Liver (tissue), 9 donors: ENCODE data around the gene F2RL1. TPM values are rescaled to one million over a fixed set of nuclear protein-coding genes. Genes with fewer than 3 reads are reported as not detected.

Experiments used
- DNase-seq: peaks from one replicate; pipeline ENCODE4 v3.0.0-alpha.2; 2017; ENCODE audit warnings: low spot score
- H3K27ac ChIP-seq, 2 donors: one replicate each; pipeline ENCODE4 v1.7.0; 2013; ENCODE audit warnings: inconsistent platforms in 2 of 2, low read length in 2 of 2, control low read depth in 1 of 2, low read depth in 1 of 2, mild to moderate bottlenecking in 1 of 2
- H3K27me3 ChIP-seq, 4 donors: one replicate each; pipeline versions ENCODE4 v1.6.1 to v1.7.0; 2013; ENCODE audit warnings: low read length in 3 of 4, inconsistent platforms in 1 of 4, mild to moderate bottlenecking in 1 of 4, moderate library complexity in 1 of 4; ENCODE audit not compliant: control insufficient read depth in 4 of 4, insufficient read depth in 4 of 4
- H3K36me3 ChIP-seq, 4 donors: one replicate each; pipeline versions ENCODE4 v1.6.1 to v1.7.0; 2013; ENCODE audit warnings: low read length in 3 of 4, mild to moderate bottlenecking in 3 of 4, low read depth in 1 of 4, moderate library complexity in 1 of 4; ENCODE audit not compliant: control insufficient read depth in 4 of 4, insufficient read depth in 3 of 4
- H3K4me1 ChIP-seq, 4 donors: one replicate each; pipeline versions ENCODE4 v1.6.1 to v1.7.0; 2013; ENCODE audit warnings: low read length in 3 of 4, mild to moderate bottlenecking in 3 of 4, moderate library complexity in 1 of 4; ENCODE audit not compliant: control insufficient read depth in 4 of 4, insufficient read depth in 4 of 4
- H3K4me3 ChIP-seq, 3 donors: one replicate each; pipeline versions ENCODE4 v1.6.1 to v1.7.0; 2013; ENCODE audit warnings: low read length in 3 of 3, control low read depth in 1 of 3, low read depth in 1 of 3, mild to moderate bottlenecking in 1 of 3
- H3K9ac ChIP-seq, 2 donors: one replicate each; pipeline ENCODE4 v1.7.0; 2013; ENCODE audit warnings: low read length in 2 of 2, mild to moderate bottlenecking in 2 of 2, moderate library complexity in 2 of 2, control low read depth in 1 of 2, low read depth in 1 of 2
- H3K9me3 ChIP-seq, 4 donors: one replicate each; pipeline versions ENCODE4 v1.6.1 to v1.7.0; 2013; ENCODE audit warnings: low read length in 3 of 4; ENCODE audit not compliant: control insufficient read depth in 4 of 4
- EGR1 ChIP-seq, 2 donors: IDR thresholded peaks; 2 replicates each; pipeline ENCODE4 v1.6.1; 2016 to 2018; ENCODE audit warnings: antibody characterized with exemption in 2 of 2, low read depth in 2 of 2
- FOXA1 ChIP-seq: IDR thresholded peaks from 2 replicates; pipeline ENCODE4 v1.6.1; 2016; ENCODE audit warnings: antibody characterized with exemption
- FOXA2 ChIP-seq: IDR thresholded peaks from 2 replicates; pipeline ENCODE4 v1.6.1; 2016; ENCODE audit warnings: antibody characterized with exemption
- GABPA ChIP-seq, 2 donors: IDR thresholded peaks in 1 of 2; conservative IDR thresholded peaks in 1 of 2; 2 replicates each; pipeline ENCODE4 v1.6.1; 2016; ENCODE audit warnings: antibody characterized with exemption in 2 of 2, mild to moderate bottlenecking in 1 of 2, moderate library complexity in 1 of 2
- HNF4A ChIP-seq, 2 donors: conservative IDR thresholded peaks; 2 replicates each; pipeline ENCODE4 v1.6.1; 2016; ENCODE audit warnings: antibody characterized with exemption in 2 of 2, mild to moderate bottlenecking in 2 of 2
- HNF4G ChIP-seq: IDR thresholded peaks from 2 replicates; pipeline ENCODE4 v1.6.1; 2016; ENCODE audit warnings: antibody characterized with exemption
- JUND ChIP-seq, 2 donors: IDR thresholded peaks; 2 replicates each; pipeline ENCODE4 v1.6.1; 2016; ENCODE audit warnings: antibody characterized with exemption in 2 of 2
- NR2F2 ChIP-seq: IDR thresholded peaks from 2 replicates; pipeline ENCODE4 v1.6.1; 2016; ENCODE audit warnings: antibody characterized with exemption
- RAD21 ChIP-seq, 2 donors: IDR thresholded peaks; 2 replicates each; pipeline ENCODE4 v1.6.1; 2016; ENCODE audit warnings: antibody characterized with exemption in 2 of 2, mild to moderate bottlenecking in 2 of 2
- RXRA ChIP-seq, 2 donors: IDR thresholded peaks; 2 replicates each; pipeline ENCODE4 v1.6.1; 2017 to 2018; ENCODE audit warnings: antibody characterized with exemption in 2 of 2, mild to moderate bottlenecking in 1 of 2
- SP1 ChIP-seq: IDR thresholded peaks from 2 replicates; pipeline ENCODE4 v1.6.1; 2018; ENCODE audit warnings: antibody characterized with exemption, mild to moderate bottlenecking
- TAF1 ChIP-seq: conservative IDR thresholded peaks from 2 replicates; pipeline ENCODE4 v1.6.1; 2016; ENCODE audit warnings: antibody characterized with exemption, mild to moderate bottlenecking
- YY1 ChIP-seq: IDR thresholded peaks from 2 replicates; pipeline ENCODE4 v1.6.1; 2016; ENCODE audit warnings: antibody characterized with exemption, mild to moderate bottlenecking
- WGBS: extraction: QIAGEN DNeasy Blood & Tissue Kit; methylation state at CpG from one replicate; pipeline ENCODE4 v1.1.7; 2013; 5-methylcytosine and 5-hydroxymethylcytosine counted together
- polyA plus RNA-seq, 2 donors: library from polyadenylated mRNA; stranded (reverse) in 1 of 2; unstranded in 1 of 2; fragments of 200-250 nt in 1 of 2; fragments of >200 nt in 1 of 2; fragmentation: Nextera tagmentation in 1 of 2; extraction: Ambion mirVana in 1 of 2; gene quantifications; one replicate each; pipeline versions ENCODE4 v1.2.1 to v1.2.3, GENCODE V29; 2013 to 2015
- total RNA-seq, 2 donors: library from RNA; depleted of rRNA; stranded (reverse); fragments of >200 nt; gene quantifications; one replicate each; pipeline ENCODE4 v1.2.3, GENCODE V29; 2014
- TF ChIP-seq, protein P1 (sequence below): IDR thresholded peaks from 2 replicates; pipeline ENCODE4 v1.6.1; 2016; ENCODE audit warnings: antibody characterized with exemption
- TF ChIP-seq, protein P2 (sequence below): IDR thresholded peaks from 2 replicates; pipeline ENCODE4 v1.6.1; 2016; ENCODE audit warnings: antibody characterized with exemption
- TF ChIP-seq, protein P3 (sequence below): IDR thresholded peaks from 2 replicates; pipeline ENCODE4 v1.6.1; 2016; ENCODE audit warnings: antibody characterized with exemption
- TF ChIP-seq, protein P4 (sequence below): IDR thresholded peaks from 2 replicates; pipeline ENCODE4 v1.6.1; 2016; ENCODE audit warnings: antibody characterized with exemption, mild to moderate bottlenecking
- TF ChIP-seq, protein P5 (sequence below): fragments of 150-350 bp; IDR thresholded peaks from 2 replicates; pipeline ENCODE4 v1.5.1; 2017; ENCODE audit warnings: improper control_type of control experiment, low read depth, low read length; ENCODE audit not compliant: missing input control
- donor health status: healthy.
- donor health status: healthy.
- donor health status: healthy.
- donor health status: healthy.
- donor health status: healthy.

F2RL1 gene
- total and polyA plus RNA-seq, 4 donors: 3.1 to 8.9 (median 5.7) TPM

DNA sequence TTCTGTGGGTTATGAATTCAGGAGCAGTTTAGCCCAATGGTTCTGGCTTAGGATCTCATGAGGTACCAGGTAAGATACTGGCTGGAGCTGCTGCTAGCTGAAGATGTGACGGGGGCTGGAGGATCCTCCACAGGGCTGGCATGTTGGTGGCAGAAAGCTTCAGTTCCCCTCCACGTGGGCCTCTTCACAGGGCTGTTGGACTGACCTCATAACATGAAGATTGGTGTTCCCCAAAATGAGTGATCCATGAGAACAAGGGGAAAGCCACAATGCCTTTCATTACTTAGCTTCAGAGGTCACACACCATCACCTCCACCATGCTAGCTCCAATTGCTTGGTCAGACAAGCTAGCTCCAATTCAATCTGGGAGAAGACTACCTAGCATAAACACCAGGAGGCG lies 22.5 kb downstream of the F2RL1 start:
- no peak overlapping the region for H3K9ac ChIP-seq
- no peaks in the 10 kb centered on the region for H3K9me3 ChIP-seq
- 85% methylated on average over 3 of the region's 3 CpGs for WGBS
- no peak for DNase-seq
- H3K27ac ChIP-seq: no peak overlapping the region
- no peak for TF ChIP-seq HNF4A (conservative IDR thresholded peaks at IDR 0.05)
- TF ChIP-seq FOXA1: no peak
- no peak for TF ChIP-seq RXRA (IDR thresholded peaks at IDR 0.05)
- TF ChIP-seq YY1: no peak
- TF ChIP-seq, protein P1, sequence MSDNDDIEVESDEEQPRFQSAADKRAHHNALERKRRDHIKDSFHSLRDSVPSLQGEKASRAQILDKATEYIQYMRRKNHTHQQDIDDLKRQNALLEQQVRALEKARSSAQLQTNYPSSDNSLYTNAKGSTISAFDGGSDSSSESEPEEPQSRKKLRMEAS: no peak
- TF ChIP-seq, protein P2, sequence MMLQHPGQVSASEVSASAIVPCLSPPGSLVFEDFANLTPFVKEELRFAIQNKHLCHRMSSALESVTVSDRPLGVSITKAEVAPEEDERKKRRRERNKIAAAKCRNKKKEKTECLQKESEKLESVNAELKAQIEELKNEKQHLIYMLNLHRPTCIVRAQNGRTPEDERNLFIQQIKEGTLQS: no peak
- TF ChIP-seq FOXA2: no peak
- TF ChIP-seq, protein P3, sequence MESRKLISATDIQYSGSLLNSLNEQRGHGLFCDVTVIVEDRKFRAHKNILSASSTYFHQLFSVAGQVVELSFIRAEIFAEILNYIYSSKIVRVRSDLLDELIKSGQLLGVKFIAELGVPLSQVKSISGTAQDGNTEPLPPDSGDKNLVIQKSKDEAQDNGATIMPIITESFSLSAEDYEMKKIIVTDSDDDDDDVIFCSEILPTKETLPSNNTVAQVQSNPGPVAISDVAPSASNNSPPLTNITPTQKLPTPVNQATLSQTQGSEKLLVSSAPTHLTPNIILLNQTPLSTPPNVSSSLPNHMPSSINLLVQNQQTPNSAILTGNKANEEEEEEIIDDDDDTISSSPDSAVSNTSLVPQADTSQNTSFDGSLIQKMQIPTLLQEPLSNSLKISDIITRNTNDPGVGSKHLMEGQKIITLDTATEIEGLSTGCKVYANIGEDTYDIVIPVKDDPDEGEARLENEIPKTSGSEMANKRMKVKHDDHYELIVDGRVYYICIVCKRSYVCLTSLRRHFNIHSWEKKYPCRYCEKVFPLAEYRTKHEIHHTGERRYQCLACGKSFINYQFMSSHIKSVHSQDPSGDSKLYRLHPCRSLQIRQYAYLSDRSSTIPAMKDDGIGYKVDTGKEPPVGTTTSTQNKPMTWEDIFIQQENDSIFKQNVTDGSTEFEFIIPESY: no peak
- no peak for TF ChIP-seq GABPA (IDR thresholded peaks at IDR 0.05 in 1 of 2, conservative IDR thresholded peaks at IDR 0.05 in 1 of 2)
- no peak for TF ChIP-seq RAD21 (IDR thresholded peaks at IDR 0.05)
- TF ChIP-seq, protein P4, sequence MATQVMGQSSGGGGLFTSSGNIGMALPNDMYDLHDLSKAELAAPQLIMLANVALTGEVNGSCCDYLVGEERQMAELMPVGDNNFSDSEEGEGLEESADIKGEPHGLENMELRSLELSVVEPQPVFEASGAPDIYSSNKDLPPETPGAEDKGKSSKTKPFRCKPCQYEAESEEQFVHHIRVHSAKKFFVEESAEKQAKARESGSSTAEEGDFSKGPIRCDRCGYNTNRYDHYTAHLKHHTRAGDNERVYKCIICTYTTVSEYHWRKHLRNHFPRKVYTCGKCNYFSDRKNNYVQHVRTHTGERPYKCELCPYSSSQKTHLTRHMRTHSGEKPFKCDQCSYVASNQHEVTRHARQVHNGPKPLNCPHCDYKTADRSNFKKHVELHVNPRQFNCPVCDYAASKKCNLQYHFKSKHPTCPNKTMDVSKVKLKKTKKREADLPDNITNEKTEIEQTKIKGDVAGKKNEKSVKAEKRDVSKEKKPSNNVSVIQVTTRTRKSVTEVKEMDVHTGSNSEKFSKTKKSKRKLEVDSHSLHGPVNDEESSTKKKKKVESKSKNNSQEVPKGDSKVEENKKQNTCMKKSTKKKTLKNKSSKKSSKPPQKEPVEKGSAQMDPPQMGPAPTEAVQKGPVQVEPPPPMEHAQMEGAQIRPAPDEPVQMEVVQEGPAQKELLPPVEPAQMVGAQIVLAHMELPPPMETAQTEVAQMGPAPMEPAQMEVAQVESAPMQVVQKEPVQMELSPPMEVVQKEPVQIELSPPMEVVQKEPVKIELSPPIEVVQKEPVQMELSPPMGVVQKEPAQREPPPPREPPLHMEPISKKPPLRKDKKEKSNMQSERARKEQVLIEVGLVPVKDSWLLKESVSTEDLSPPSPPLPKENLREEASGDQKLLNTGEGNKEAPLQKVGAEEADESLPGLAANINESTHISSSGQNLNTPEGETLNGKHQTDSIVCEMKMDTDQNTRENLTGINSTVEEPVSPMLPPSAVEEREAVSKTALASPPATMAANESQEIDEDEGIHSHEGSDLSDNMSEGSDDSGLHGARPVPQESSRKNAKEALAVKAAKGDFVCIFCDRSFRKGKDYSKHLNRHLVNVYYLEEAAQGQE: no peak
- TF ChIP-seq JUND (IDR thresholded peaks at IDR 0.05): no peak
- TF ChIP-seq NR2F2: no peak
- TF ChIP-seq HNF4G: no peak
- TF ChIP-seq EGR1 (IDR thresholded peaks at IDR 0.05; ENCODE audit: low read depth in 2 of 2): no peak
- no peak for TF ChIP-seq TAF1
- no peak for TF ChIP-seq SP1
- TF ChIP-seq, protein P5, sequence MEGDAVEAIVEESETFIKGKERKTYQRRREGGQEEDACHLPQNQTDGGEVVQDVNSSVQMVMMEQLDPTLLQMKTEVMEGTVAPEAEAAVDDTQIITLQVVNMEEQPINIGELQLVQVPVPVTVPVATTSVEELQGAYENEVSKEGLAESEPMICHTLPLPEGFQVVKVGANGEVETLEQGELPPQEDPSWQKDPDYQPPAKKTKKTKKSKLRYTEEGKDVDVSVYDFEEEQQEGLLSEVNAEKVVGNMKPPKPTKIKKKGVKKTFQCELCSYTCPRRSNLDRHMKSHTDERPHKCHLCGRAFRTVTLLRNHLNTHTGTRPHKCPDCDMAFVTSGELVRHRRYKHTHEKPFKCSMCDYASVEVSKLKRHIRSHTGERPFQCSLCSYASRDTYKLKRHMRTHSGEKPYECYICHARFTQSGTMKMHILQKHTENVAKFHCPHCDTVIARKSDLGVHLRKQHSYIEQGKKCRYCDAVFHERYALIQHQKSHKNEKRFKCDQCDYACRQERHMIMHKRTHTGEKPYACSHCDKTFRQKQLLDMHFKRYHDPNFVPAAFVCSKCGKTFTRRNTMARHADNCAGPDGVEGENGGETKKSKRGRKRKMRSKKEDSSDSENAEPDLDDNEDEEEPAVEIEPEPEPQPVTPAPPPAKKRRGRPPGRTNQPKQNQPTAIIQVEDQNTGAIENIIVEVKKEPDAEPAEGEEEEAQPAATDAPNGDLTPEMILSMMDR: no peak
- H3K27me3 ChIP-seq: no peaks in the 10 kb centered on the region
- no peaks in the 10 kb centered on the region for H3K36me3 ChIP-seq
- H3K4me1 ChIP-seq: peaks cover 0 to 3% (median 0%) of the 10 kb centered on the region in 4 donors
- no peak overlapping the region for H3K4me3 ChIP-seq
